Anterior cingulate cortex (tissue), 58 donors: ENCODE results near the gene PPAT.
"Not testable (repeated sequence)": the region's sequence is repeated elsewhere in the genome, so short reads cannot be mapped to it uniquely, and the experiment has no call there.

ENCODE experiments used
- DNase-seq, 58 donors: peaks; one replicate each; lab custom pipeline; 2025; lab: John Stamatoyannopoulos, UW

Gene PPAT

GRCh38 chr4:56435140-56435926, at the start of gene PPAT:
Gene PPAT (minus strand): TSS chr4:56435615. CDS start chr4:56435477, 138 bp downstream.
- peak; percentile 78 to 98 (median 96) for DNase-seq

GRCh38 chr4:56480691-56481090, 45.3 kb upstream of the PPAT start:
- DNase-seq: no peak

GRCh38 chr4:56477192-56477702, 41.8 kb upstream of the PPAT start:
- DNase-seq: no peak

GRCh38 chr4:56475917-56476316, 40.5 kb upstream of the PPAT start:
- no peak for DNase-seq

GRCh38 chr4:56469489-56470210, 34.2 kb upstream of the PPAT start:
- DNase-seq: no peak

GRCh38 chr4:56468097-56468422, 32.6 kb upstream of the PPAT start:
- peak in 9 of 58 donors; percentile 14 to 66 (median 39) for DNase-seq

- peak; percentile 10 to 93 (median 82) for DNase-seq
Measured at GRCh38 chr4:56467284-56468096, 32.1 kb upstream of the PPAT start, which contains the start of gene SRP72. Gene SRP72 (plus strand): TSS chr4:56467617. CDS start chr4:56467636, 19 bp downstream.

GRCh38 chr4:56466910-56467283, 31.5 kb upstream of the PPAT start:
- no peak for DNase-seq

- DNase-seq: not testable (repeated sequence)
Measured at GRCh38 chr4:56466296-56466761, 30.9 kb upstream of the PPAT start.

- DNase-seq: no peak
Measured at GRCh38 chr4:56465599-56466295, 30.3 kb upstream of the PPAT start.

- DNase-seq: no peak
Measured at GRCh38 chr4:56464581-56464980, 29.2 kb upstream of the PPAT start.

GRCh38 chr4:56463711-56464110, 28.3 kb upstream of the PPAT start:
- no peak for DNase-seq

GRCh38 chr4:56462157-56462556, 26.7 kb upstream of the PPAT start:
- no peak for DNase-seq

- DNase-seq: no peak
Measured at GRCh38 chr4:56460085-56460484, 24.7 kb upstream of the PPAT start.

- DNase-seq: no peak
Measured at GRCh38 chr4:56450342-56450741, 14.9 kb upstream of the PPAT start.

- DNase-seq: not testable (repeated sequence)
Measured at GRCh38 chr4:56449475-56449874, 14.1 kb upstream of the PPAT start.

- no peak for DNase-seq
Measured at GRCh38 chr4:56448301-56448700, 12.9 kb upstream of the PPAT start.

- DNase-seq: no peak
Measured at GRCh38 chr4:56445699-56446098, 10.3 kb upstream of the PPAT start.

GRCh38 chr4:56444719-56445118, 9.3 kb upstream of the PPAT start:
- DNase-seq: no peak

GRCh38 chr4:56440983-56441382, 5.6 kb upstream of the PPAT start:
- DNase-seq: no peak
